ENCODE data around the gene ASL.

Gene ASL

DNA sequence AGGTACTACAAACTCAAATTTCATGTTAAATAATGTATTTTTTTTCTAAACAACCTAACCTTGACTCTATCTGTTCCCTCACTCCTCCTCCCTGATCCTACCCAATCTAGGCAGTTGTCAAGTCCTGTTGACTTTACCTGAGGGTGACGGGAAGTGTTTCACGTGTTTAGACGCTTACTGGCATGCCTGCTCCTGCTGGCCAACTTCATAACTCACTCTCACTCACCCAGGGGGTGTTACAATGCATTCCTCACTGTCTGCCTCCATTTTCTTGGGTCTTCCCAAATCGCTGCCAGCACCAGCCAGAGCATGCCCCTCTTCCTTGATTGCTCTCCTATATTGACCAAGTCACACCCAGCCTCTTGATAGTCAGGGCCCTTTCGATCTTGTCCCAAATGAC is 67.4 kb downstream of the ASL start:
- TF ChIP-seq POLR2AphosphoS5 (IDR thresholded peaks at IDR 0.05; ENCODE audit: low read depth, low read length) (no peak), FOXP2 (optimal IDR thresholded peaks at IDR 0.05; ENCODE audit: borderline replicate concordance, extremely low read depth, extremely low read length, insufficient read depth) (no peak), TAF1 (IDR thresholded peaks at IDR 0.05; ENCODE audit: borderline replicate concordance, insufficient read depth, low read length) (no peak), REST (IDR thresholded peaks at IDR 0.05; ENCODE audit: insufficient read depth in 1 of 2, low read depth in 2 of 2, low read length in 2 of 2) (no peak), SIN3A (IDR thresholded peaks at IDR 0.05; ENCODE audit: borderline replicate concordance, insufficient read depth, low read length) (no peak)
